Mesenteric fat pad (tissue), 1 donor: ENCODE results near the gene LCE3D. TPM values are rescaled to one million over a fixed set of nuclear protein-coding genes. Genes with fewer than 3 reads are reported as not detected.
"Not testable (repeated sequence)": the region's sequence is repeated elsewhere in the genome, so short reads cannot be mapped to it uniquely, and the experiment has no call there.

Experiments
- DNase-seq: peaks from one replicate; pipeline ENCODE4 v3.0.0-alpha.2; 2020; ENCODE audit warnings: low spot score
- long read RNA-seq: library from polyadenylated mRNA; unstranded; transcript quantifications from one replicate; pipeline ENCODE4 v2.0.0, GENCODE V29; 2020
- total RNA-seq: library from RNA; stranded (reverse); fragmentation: NEBNext Ultra II Directional; extraction: Animal tissue kit (Norgen Biotek cat#: 25700); gene quantifications from one replicate; pipeline ENCODE4 v1.2.1, GENCODE V29; 2021
- donor health status: DM: yes; HTN: yes; CAD: no.

Gene LCE3D, protein sequence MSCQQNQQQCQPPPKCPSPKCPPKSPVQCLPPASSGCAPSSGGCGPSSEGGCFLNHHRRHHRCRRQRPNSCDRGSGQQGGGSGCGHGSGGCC
- total RNA-seq = not detected
- long read RNA-seq = 0 reads

GRCh38 chr1:152580433-152580832 is at the start of gene LCE3D:
Gene LCE3D (minus strand): TSS chr1:152580516. CDS start chr1:152579936, 580 bp downstream.
- DNase-seq = no peak

DNA sequence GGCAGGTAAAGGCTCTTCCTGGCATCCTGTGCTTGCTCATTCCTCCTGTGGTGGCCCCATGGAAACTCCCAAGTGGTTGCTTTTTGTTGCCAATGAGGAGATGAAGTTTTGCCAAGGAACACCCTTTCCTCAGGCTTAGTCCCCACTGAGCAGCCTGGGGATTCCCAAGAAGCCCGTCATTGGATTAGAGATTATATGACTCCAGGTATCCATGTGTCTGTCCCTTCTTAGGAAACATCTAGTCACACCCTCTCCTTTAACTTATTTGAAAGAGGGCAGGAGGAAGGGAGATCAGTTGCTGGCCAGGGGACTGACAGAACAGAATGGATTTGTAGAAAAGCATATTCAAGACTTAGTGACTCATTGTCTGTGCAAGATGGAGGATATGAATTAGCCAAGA is 46.4 kb upstream of the LCE3D start:
- no peak for DNase-seq

DNA sequence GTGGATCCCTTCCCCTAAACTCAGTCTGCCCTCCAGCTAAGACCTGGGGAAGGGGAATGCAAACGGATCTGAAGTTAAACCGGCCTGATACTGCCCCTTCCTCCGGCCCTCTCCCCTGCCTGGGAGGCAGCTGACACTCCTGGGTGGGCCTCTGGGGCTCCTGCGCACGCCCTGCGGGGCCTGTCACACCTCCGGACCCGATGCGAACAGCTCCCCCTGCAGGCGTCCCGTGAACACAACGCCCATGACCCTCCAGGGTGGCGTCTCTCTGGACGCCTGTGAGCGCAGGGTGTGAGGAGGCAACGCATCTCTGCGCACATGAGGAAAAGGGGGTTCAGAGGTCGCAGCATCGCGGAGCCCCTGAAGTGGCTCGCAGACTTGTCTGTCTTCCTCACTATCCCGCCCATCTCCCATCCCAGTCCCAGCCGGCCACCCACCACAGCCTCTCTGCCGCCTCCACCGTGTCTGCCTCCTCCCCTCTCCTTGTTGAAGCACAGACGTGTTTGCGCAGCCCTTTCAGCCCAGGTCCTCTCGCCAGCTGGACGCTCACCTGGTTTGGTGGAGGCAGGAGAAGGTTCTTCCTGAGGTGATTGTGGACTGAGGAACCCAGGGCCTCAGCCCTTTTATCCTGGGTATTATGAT is 43.0 kb upstream of the LCE3D start:
- DNase-seq = no peak

DNA sequence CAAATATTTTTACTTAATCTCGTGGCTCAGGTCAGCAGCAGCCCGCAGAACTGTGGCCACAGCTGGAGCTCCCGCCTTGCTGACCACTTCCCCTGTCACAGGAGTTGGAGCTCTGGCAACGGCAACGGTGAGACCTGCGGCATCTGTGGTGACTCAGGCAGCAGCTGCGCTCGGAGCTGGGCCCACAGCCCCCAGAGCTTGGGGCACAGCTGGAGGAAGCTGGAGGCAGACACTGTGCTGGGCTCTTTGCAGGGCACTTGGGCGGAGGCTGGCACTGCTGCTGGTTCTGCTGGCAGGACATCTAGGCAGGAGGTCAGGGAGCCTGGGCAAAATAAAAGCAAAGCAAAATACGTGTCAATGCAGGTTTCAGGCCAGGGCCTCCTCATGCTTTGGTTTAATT is 42.5 kb upstream of the LCE3D start, which contains the start of gene LCE3A:
Gene LCE3A, minus strand, starts transcription at position 301 of the 400 bp plus-strand sequence. Its CDS starts 0 bp downstream, at position 301.
- no peak for DNase-seq

DNA sequence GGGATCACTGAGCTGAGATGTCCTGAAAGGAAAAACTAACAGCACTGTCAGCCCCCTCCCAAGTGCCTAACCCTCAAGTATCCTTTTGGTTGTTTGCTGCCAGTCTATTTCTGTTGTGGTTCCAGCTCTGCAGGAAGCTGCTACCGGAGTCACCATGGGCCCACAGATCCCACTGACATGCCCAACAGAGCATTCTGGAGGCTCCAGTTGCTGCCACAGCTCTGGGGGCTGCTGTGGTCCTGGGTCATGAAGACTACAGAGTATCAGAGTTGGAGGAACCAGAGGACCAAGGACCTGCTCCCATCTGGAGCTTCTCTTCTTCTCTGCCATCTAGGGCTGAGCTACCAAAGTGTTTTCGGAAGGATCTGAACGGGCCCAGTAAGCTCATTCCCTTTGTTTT is 41.7 kb upstream of the LCE3D start:
- no peak for DNase-seq

DNA sequence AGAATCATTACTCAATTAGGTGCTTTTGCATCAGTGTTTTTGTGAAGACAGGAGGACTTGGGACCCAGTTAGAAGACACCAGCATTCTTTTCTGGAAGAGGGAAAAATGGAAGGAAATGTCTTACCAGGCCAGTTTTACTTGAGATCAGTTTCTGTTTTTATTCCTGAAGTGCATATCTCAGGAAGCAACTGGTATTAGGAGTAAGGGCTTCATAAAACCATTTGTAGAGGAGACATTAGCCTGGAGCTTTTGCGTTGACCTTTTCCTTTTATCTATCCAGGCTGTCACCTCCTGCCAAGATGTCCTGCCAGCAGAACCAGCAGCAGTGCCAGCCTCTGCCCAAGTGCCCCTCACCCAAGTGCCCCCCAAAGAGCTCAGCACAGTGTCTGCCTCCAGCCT is 33.2 kb upstream of the LCE3D start, which contains the start of gene LCE3B:
Gene LCE3B, plus strand, starts transcription at position 301 of the 400 bp plus-strand sequence. Its CDS starts 0 bp downstream, at position 301.
- no peak for DNase-seq

- no peak for DNase-seq
Observed at GRCh38 chr1:152599934-152600333, 19.6 kb upstream of the LCE3D start, which contains the start of gene LCE3C. Gene LCE3C (plus strand): TSS chr1:152600234. CDS start chr1:152600732, 498 bp downstream.

- DNase-seq = no peak
Observed at GRCh38 chr1:152596986-152597385, 16.7 kb upstream of the LCE3D start.

DNA sequence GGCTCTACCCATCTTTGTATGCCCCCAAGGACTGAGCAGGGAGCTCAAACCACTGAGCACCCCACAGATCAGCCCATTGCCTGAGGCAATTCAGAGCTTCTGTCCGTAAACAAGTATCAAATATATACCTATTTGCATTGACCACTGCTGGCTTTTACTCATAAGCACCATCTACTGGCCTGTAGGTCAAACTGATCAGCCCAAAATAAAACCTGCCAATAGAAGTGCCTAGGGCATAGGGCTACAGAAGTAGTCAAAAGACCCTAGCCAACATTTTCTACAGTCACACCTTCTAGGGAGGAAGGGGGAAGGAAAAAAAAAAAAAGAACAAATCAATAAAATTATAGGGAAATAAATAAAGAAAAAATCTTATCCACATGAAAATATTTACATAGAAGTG is 5.3 kb upstream of the LCE3D start:
- no peak for DNase-seq

DNA sequence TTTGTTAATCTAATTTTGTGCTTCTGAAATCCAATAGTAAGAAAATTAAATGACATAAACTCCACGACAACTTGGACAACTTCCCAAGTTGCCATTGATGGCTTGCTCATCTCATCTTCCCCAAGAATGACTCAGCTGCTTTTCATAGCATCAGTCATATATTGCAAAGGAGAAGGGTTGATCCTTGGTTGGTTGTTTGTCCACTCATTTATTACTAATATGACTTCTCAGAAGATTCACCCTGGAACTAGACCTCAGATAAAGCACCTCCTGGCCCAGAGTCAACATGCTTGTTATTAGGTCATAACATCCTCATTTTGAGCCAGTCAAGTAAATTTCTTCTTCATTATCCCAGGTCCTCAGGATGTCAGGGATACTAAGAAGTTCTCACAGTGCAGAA is 2.3 kb upstream of the LCE3D start:
- DNase-seq = no peak

- DNase-seq = not testable (repeated sequence)
Observed at GRCh38 chr1:152579526-152579925, 790 bp downstream of the LCE3D start.

DNA sequence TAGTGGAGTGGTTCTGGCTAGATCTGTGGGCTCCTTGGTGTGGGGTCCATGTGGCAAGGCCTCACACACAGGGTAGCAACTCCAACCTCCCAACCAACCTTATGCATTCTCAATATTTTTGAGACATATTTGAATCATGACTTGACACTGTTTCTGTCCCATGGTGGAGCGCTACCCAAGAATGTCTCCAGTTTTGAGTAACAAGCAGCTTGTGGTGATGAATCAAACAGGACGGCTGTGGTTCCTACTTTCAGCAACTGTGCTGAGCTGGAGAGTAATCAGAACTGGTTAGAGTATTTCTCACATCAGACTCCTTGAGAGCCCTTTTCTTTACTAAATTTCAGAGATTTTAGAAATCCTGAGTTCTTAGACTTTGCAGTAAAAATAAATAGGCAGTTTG is 3.1 kb downstream of the LCE3D start:
- no peak for DNase-seq

DNA sequence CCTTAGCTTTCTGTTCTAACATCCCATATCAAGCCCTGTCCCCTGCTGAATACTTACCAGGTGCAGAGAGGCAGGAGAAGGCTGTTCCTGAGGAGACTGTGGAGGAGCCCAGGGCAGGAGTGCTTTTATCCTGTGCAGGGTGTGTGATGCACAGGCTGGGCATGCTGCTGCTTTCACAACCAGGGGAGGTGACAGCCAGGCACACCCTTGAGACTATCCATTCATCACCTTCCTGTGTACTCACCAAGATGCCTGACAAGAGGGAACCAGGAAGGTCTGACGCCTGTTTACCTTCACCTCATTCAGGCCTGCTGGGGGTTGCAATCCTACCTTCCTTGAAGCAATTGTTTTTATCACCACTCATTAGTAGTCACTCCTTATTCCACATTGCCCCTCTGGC is 13.6 kb downstream of the LCE3D start, which contains the start of gene LCE3E:
Gene LCE3E, minus strand, starts transcription at position 100 of the 400 bp plus-strand sequence. CDS start 572 bp downstream, outside the sequence.
- no peak for DNase-seq

DNA sequence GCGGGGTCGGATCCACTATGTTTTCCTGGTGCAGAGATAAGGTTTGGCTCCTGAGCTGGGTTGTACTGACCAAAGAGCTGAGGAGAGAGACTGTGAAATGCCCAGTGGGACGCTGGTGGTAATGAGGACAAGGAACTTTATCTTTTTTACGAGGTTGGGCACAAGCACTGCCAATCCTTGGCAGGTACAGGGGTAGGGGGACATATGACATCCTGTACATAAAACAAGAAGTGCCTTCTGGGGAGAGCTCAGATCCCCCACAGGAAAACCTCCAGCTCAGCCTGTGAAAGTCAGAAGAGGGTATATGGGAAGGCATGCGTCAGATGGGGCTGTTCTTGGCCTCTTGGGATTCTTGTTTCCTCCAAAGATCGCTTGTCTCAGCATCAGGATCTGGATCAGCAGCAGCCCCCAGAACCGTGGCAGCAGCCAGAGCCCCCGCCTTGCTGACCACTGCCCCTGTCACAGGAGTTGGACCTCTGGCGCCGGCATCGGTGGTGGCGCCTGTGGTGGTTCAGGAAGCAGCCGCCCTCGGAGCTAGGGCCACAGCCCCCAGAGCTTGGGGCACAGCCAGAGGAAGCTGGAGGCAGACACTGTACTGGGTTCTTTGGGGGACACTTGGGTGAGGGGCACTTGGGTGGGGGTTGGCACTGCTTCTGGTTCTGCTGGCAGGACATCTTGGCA is 14.6 kb downstream of the LCE3D start:
- DNase-seq = no peak

DNA sequence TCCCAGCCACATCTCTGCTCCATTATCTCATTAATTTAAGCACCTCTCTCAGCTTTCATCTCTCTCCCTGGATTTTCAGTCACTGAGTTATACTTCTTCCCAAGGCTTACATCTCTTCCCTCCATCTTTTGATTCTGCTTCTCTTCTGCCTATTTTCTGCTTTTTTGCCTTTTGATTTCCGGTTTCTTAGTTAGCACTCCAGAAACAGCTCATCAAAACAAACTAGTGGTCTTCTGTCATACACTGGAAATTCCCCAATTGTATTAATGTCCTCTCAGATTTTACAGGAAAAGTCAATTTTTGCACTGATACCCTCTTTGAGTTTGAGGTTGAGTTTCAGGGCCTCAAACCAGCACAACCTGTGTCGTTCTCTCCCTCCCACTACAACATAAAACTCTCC is 15.2 kb downstream of the LCE3D start:
- DNase-seq = no peak

GRCh38 chr1:152548358-152548757 is 32.0 kb downstream of the LCE3D start:
- not testable (repeated sequence) for DNase-seq

DNA sequence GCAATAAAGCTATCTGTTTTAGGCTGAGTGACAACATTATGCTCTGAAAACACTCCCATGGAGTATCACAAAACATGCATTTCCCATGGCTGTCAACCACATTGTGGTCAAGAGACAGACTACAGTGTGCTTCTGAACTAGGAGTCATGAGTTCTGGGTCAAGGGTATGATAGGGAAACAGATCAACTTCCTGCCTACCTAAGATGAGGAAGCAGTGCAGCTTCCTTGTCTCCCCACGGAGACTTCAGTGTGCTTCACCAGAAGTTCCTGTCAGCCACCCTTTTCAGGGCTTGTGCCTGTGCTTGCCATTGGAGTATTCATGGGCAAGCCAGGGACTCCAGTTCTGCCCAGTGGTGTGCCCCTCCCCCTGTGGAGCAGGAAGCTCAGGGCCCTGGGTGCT is 33.6 kb downstream of the LCE3D start:
- DNase-seq = no peak

DNA sequence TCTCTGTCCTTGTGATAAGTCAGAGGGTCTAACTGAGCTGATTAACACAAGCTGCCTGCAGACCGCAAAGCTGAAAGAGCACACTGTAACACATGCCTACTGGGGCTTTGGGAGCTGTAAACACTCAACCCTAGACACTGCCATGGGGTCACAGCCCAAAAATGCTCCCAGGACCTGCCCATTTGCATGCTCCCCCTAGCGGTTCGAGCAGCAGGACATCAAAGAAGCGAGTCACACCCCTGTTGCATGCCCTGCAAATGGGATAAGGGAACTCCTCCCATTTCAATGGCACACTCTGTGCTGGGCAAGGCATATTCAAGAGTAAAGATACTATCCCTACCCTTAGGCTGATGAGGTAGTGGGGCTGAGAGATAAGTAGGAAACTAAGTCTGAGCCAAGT is 36.5 kb downstream of the LCE3D start:
- no peak for DNase-seq

- DNase-seq = no peak
Observed at GRCh38 chr1:152539901-152540300, 40.4 kb downstream of the LCE3D start.

- DNase-seq = no peak
Observed at GRCh38 chr1:152537496-152537895, 42.8 kb downstream of the LCE3D start.

DNA sequence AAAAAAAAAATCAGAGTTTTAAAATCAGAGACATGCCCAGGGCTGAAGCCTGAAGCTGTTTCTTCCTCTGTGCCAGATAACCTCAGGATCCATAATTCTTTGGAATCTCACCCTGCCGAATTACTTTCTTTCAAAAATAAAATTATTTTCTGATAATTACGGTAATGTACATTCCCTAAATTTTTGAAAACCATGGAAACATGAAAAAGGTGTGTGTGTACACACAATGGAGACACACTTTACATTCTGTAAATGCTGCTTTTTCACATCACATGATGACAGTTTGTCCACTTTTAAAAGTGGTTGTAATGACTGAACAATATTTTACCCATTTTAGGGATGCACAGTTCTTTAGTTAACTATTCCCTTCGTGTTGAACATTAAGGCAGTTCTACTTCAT is 44.5 kb downstream of the LCE3D start:
- DNase-seq = no peak

- no peak for DNase-seq
Observed at GRCh38 chr1:152533327-152533938, 46.9 kb downstream of the LCE3D start.
